ENCODE data around the gene ARAP2.

Gene ARAP2

GRCh38 chr4:36159208-36159607 lies 85.1 kb downstream of the ARAP2 start:
- DNase-seq = no peak
- no peak overlapping the region for H3K27ac Mint-ChIP-seq

GRCh38 chr4:36152735-36153134 lies 91.6 kb downstream of the ARAP2 start:
- TF ChIP-seq CTCF (IDR thresholded peaks at IDR 0.05) = no peak
- no peaks in the 10 kb centered on the region for H3K4me1 Mint-ChIP-seq
- H3K4me3 Mint-ChIP-seq = no peak overlapping the region
- H3K27me3 Mint-ChIP-seq (ENCODE audit: low read depth, poor library complexity) = peaks cover 2% of the 10 kb centered on the region
- H3K9me3 Mint-ChIP-seq = no peaks in the 10 kb centered on the region
- DNase-seq = no peak
- no peak overlapping the region for H3K27ac Mint-ChIP-seq
- H3K36me3 Mint-ChIP-seq (ENCODE audit: low read depth) = no peaks in the 10 kb centered on the region

More at GRCh38 chr4:36159208-36159607, 85.1 kb downstream of the ARAP2 start:
- Mint-ChIP-seq H3K4me1 (no peaks in the 10 kb centered on the region), H3K9me3 (no peaks in the 10 kb centered on the region), H3K27me3 (ENCODE audit: low read depth, poor library complexity) (peaks cover 2% of the 10 kb centered on the region), H3K4me3 (no peak overlapping the region), H3K36me3 (ENCODE audit: low read depth) (no peaks in the 10 kb centered on the region)
- no peak for TF ChIP-seq CTCF (IDR thresholded peaks at IDR 0.05)

- H3K27ac Mint-ChIP-seq = no peak overlapping the region
- TF ChIP-seq CTCF (IDR thresholded peaks at IDR 0.05) = no peak
- H3K4me1 Mint-ChIP-seq = no peaks in the 10 kb centered on the region
- H3K27me3 Mint-ChIP-seq (ENCODE audit: low read depth, poor library complexity) = no peaks in the 10 kb centered on the region
- H3K36me3 Mint-ChIP-seq (ENCODE audit: low read depth) = no peaks in the 10 kb centered on the region
- no peaks in the 10 kb centered on the region for H3K9me3 Mint-ChIP-seq
- no peak for DNase-seq
- H3K4me3 Mint-ChIP-seq = no peak overlapping the region
These were observed 101.8 kb downstream of the ARAP2 start for GRCh38 chr4:36142504-36142903.

GRCh38 chr4:36141186-36141585 lies 103.1 kb downstream of the ARAP2 start:
- Mint-ChIP-seq H3K9me3 (no peaks in the 10 kb centered on the region), H3K27me3 (ENCODE audit: low read depth, poor library complexity) (no peaks in the 10 kb centered on the region)

GRCh38 chr4:36140421-36140820 lies 103.9 kb downstream of the ARAP2 start:
- no peaks in the 10 kb centered on the region for H3K36me3 Mint-ChIP-seq (ENCODE audit: low read depth)
- H3K27me3 Mint-ChIP-seq (ENCODE audit: low read depth, poor library complexity) = no peaks in the 10 kb centered on the region
- TF ChIP-seq CTCF (IDR thresholded peaks at IDR 0.05) = no peak
- H3K9me3 Mint-ChIP-seq = no peaks in the 10 kb centered on the region
- no peaks in the 10 kb centered on the region for H3K4me1 Mint-ChIP-seq
- H3K27ac Mint-ChIP-seq = no peak overlapping the region
- DNase-seq = no peak
- no peak overlapping the region for H3K4me3 Mint-ChIP-seq

More at GRCh38 chr4:36141186-36141585, 103.1 kb downstream of the ARAP2 start:
- TF ChIP-seq CTCF (IDR thresholded peaks at IDR 0.05) = no peak
- DNase-seq = no peak
- no peaks in the 10 kb centered on the region for H3K4me1 Mint-ChIP-seq
- no peak overlapping the region for H3K27ac Mint-ChIP-seq
- no peaks in the 10 kb centered on the region for H3K36me3 Mint-ChIP-seq (ENCODE audit: low read depth)
- no peak overlapping the region for H3K4me3 Mint-ChIP-seq

- Mint-ChIP-seq H3K4me1 (no peaks in the 10 kb centered on the region), H3K9me3 (no peaks in the 10 kb centered on the region), H3K27ac (no peak overlapping the region), H3K4me3 (no peak overlapping the region), H3K27me3 (ENCODE audit: low read depth, poor library complexity) (no peaks in the 10 kb centered on the region), H3K36me3 (ENCODE audit: low read depth) (no peaks in the 10 kb centered on the region)
- DNase-seq = no peak
- TF ChIP-seq CTCF (IDR thresholded peaks at IDR 0.05) = no peak
These were observed 106.1 kb downstream of the ARAP2 start for GRCh38 chr4:36138220-36138619.
